Panc1 (cell line): ENCODE results near the gene WDR72. TPM values are rescaled to one million over a fixed set of nuclear protein-coding genes. Genes with fewer than 3 reads are reported as not detected.

Source experiments
- ATAC-seq: fragments of 200-7000 bp; cut with Tn5 transposase; 2 replicates; pipeline ENCODE4 v1.9.1; 2020; ENCODE audit warnings: mild to moderate bottlenecking, moderate library complexity
- BruUV-seq: library from RNA; stranded (reverse); fragments of 400-500 nt; replicated peaks from 2 replicates; lab custom pipeline; 2021; lab: Mats Ljungman, UMichigan
- CTCF ChIA-PET: fragments of 300-600 bp; sonication (Branson Sonifier 250); formaldehyde crosslinking; loops from one replicate; lab custom pipeline; 2022; ENCODE audit warnings: antibody characterized with exemption; lab: Charles Lee
- POLR2A ChIA-PET: fragments of 300-600 bp; sonication (Branson Sonifier 250); formaldehyde crosslinking; loops from one replicate; lab custom pipeline; 2022; ENCODE audit warnings: antibody characterized with exemption; lab: Charles Lee
- DNase-seq: peaks from one replicate; pipeline ENCODE4 v3.0.0-alpha.2; 2010; ENCODE audit warnings: low read depth, low spot score
- H3K27ac ChIP-seq: 2 replicates; pipeline ENCODE4 v1.5.1; 2011; ENCODE audit warnings: mild to moderate bottlenecking, low read length, inconsistent platforms
- H3K27me3 ChIP-seq: fragments of 200-500 bp; sonication (Bioruptor generic); 2 replicates; pipeline ENCODE4 v1.6.0; 2014; ENCODE audit warnings: low read length, inconsistent platforms; ENCODE audit not compliant: control insufficient read depth, insufficient read depth
- H3K36me3 ChIP-seq: fragments of 200-500 bp; sonication (Bioruptor generic); 2 replicates; pipeline ENCODE4 v1.5.1; 2014; ENCODE audit warnings: inconsistent platforms, mild to moderate bottlenecking, low read length, moderate library complexity; ENCODE audit not compliant: control insufficient read depth, insufficient read depth
- H3K4me1 ChIP-seq: 2 replicates; pipeline ENCODE4 v1.5.1; 2011; ENCODE audit warnings: inconsistent platforms, mild to moderate bottlenecking, low read length, moderate library complexity; ENCODE audit not compliant: control insufficient read depth, insufficient read depth
- H3K4me3 ChIP-seq, 2 experiments: 2 replicates each; pipeline ENCODE4 v1.5.1; 2011 to 2012; ENCODE audit warnings: low read depth in 2 of 2, low read length in 2 of 2, mild to moderate bottlenecking in 2 of 2, inconsistent platforms in 1 of 2, moderate library complexity in 1 of 2
- H3K9me3 ChIP-seq: fragments of 200-500 bp; sonication (Bioruptor generic); 2 replicates; pipeline ENCODE4 v1.5.1; 2014; ENCODE audit warnings: low read depth, mild to moderate bottlenecking, inconsistent platforms, low read length, moderate library complexity; ENCODE audit not compliant: control insufficient read depth, insufficient read depth
- POLR2AphosphoS5 ChIP-seq: IDR thresholded peaks from 2 replicates; pipeline ENCODE4 v1.6.1; 2012; ENCODE audit warnings: mild to moderate bottlenecking, low read depth, low read length, moderate library complexity
- SIN3A ChIP-seq: IDR thresholded peaks from 2 replicates; pipeline ENCODE4 v1.6.1; 2012; ENCODE audit warnings: low read depth, mild to moderate bottlenecking, low read length, moderate library complexity, borderline replicate concordance; ENCODE audit not compliant: insufficient read depth
- TCF7L2 ChIP-seq: IDR thresholded peaks from 2 replicates; pipeline ENCODE4 v1.6.1; 2011; ENCODE audit warnings: mild to moderate bottlenecking, low read depth, low read length, inconsistent platforms
- in situ Hi-C: cut with HindIII; loops from 2 replicates; pipeline ENCODE4 v1.10.0; 2016; ENCODE audit warnings: low sequenced_read_pairs, low pct_unique_long_range_greater_than_20kb
- intact Hi-C: fragments of 100-400 bp; cut with micrococcal nuclease; formaldehyde crosslinking; loops from one replicate; pipeline ENCODE4 v1.10.0; 2022; ENCODE audit not compliant: unreplicated experiment
- total RNA-seq: library from RNA; stranded (reverse); gene quantifications from one replicate; pipeline ENCODE4 v1.2.1, GENCODE V29; 2021; ENCODE audit not compliant: unreplicated experiment
- TF ChIP-seq, protein P1 (sequence below), 2 experiments: IDR thresholded peaks; 2 replicates each; pipeline ENCODE4 v1.6.1; 2011 to 2012; ENCODE audit warnings: low read depth in 2 of 2, control low read depth in 1 of 2, low read length in 1 of 2, mild to moderate bottlenecking in 1 of 2, moderate library complexity in 1 of 2; ENCODE audit not compliant: insufficient read depth in 1 of 2
- TF ChIP-seq, protein P2 (sequence below): fragments of 450-650 bp; IDR thresholded peaks from 2 replicates; pipeline ENCODE4 v1.5.1; 2017; ENCODE audit warnings: mild to moderate bottlenecking

The WDR72 gene
- total RNA-seq, 1 experiment from 2014 or later, result 0.03 TPM

DNA sequence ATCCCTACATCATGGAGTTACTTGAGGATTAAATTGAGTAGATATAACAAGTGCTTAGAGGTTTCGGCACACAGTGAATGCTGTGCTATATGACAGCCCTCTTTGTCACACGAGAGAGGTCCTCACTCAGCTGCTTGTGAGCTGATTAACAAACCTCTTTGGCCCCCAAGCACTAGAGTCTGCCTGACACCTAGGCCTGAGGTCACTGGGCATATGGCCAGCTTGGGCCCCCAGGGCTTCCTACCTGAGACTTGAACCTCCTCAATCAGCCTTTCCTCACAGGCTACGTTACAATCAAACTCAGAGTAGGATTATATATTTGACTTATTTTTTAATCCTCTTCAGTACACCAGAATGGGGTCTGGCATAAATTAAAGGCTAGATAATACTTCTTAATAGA, 88.8 kb downstream of the WDR72 start:
- no TSS peak for BruUV-seq
- Histone ChIP-seq H3K4me1 (no peaks in the 10 kb centered on the region), H3K9me3 (no peaks in the 10 kb centered on the region), H3K36me3 (no peaks in the 10 kb centered on the region), H3K4me3 (no peak overlapping the region), H3K27ac (no peak overlapping the region), H3K27me3 (no peaks in the 10 kb centered on the region)
- TF ChIP-seq TCF7L2 (no peak), SIN3A (no peak), POLR2AphosphoS5 (no peak)
- TF ChIP-seq, protein P1, sequence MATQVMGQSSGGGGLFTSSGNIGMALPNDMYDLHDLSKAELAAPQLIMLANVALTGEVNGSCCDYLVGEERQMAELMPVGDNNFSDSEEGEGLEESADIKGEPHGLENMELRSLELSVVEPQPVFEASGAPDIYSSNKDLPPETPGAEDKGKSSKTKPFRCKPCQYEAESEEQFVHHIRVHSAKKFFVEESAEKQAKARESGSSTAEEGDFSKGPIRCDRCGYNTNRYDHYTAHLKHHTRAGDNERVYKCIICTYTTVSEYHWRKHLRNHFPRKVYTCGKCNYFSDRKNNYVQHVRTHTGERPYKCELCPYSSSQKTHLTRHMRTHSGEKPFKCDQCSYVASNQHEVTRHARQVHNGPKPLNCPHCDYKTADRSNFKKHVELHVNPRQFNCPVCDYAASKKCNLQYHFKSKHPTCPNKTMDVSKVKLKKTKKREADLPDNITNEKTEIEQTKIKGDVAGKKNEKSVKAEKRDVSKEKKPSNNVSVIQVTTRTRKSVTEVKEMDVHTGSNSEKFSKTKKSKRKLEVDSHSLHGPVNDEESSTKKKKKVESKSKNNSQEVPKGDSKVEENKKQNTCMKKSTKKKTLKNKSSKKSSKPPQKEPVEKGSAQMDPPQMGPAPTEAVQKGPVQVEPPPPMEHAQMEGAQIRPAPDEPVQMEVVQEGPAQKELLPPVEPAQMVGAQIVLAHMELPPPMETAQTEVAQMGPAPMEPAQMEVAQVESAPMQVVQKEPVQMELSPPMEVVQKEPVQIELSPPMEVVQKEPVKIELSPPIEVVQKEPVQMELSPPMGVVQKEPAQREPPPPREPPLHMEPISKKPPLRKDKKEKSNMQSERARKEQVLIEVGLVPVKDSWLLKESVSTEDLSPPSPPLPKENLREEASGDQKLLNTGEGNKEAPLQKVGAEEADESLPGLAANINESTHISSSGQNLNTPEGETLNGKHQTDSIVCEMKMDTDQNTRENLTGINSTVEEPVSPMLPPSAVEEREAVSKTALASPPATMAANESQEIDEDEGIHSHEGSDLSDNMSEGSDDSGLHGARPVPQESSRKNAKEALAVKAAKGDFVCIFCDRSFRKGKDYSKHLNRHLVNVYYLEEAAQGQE (IDR thresholded peaks at IDR 0.05; ENCODE audit: insufficient read depth in 1 of 2, low read depth in 2 of 2, low read length in 1 of 2), result no peak
- TF ChIP-seq, protein P2, sequence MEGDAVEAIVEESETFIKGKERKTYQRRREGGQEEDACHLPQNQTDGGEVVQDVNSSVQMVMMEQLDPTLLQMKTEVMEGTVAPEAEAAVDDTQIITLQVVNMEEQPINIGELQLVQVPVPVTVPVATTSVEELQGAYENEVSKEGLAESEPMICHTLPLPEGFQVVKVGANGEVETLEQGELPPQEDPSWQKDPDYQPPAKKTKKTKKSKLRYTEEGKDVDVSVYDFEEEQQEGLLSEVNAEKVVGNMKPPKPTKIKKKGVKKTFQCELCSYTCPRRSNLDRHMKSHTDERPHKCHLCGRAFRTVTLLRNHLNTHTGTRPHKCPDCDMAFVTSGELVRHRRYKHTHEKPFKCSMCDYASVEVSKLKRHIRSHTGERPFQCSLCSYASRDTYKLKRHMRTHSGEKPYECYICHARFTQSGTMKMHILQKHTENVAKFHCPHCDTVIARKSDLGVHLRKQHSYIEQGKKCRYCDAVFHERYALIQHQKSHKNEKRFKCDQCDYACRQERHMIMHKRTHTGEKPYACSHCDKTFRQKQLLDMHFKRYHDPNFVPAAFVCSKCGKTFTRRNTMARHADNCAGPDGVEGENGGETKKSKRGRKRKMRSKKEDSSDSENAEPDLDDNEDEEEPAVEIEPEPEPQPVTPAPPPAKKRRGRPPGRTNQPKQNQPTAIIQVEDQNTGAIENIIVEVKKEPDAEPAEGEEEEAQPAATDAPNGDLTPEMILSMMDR, result no peak
- DNase-seq, result no peak
- intact Hi-C loops, result no loop called here
- ChIA-PET CTCF (no interaction called here), POLR2A (no interaction called here)
- in situ Hi-C loops, result no loop called here
- ATAC-seq, result no peak

DNA sequence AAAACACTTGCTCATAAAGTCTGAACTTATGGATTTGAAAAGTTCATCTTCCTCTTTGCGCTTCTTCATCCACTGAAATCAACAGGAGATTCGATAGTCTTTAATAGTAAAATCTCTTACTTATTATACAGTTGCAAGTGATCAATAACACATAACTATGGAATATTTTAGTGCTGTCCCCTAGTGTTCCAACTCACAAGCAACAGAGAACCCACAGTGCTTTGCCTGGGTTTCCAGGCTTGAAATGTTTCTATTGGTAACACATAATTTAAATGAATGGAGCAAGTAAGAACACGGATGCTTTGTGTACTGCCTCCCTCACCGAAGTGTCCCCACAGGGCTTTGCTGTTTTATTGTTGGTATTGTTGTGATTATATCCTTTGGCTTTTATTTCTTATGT, 93.5 kb downstream of the WDR72 start:
- H3K4me3 ChIP-seq, result no peak overlapping the region
- TF ChIP-seq, protein P1 (IDR thresholded peaks at IDR 0.05; ENCODE audit: insufficient read depth in 1 of 2, low read depth in 2 of 2, low read length in 1 of 2), result no peak
- TF ChIP-seq, protein P2, result peak; percentile 39; the same call in 1 of the 2 replicates
- no peak for ATAC-seq
- H3K9me3 ChIP-seq, result no peaks in the 10 kb centered on the region
- no peak for DNase-seq
- H3K27me3 ChIP-seq, result no peaks in the 10 kb centered on the region
- POLR2A ChIA-PET, result no interaction called here
- in situ Hi-C loops, result no loop called here
- H3K27ac ChIP-seq, result no peak overlapping the region
- no peaks in the 10 kb centered on the region for H3K4me1 ChIP-seq
- CTCF ChIA-PET, result no interaction called here
- H3K36me3 ChIP-seq, result no peaks in the 10 kb centered on the region
- no TSS peak for BruUV-seq
- intact Hi-C loops, result no loop called here
